ENCODE data around the gene ANKRD34A.
A peak's percentile ranks its signal among the peaks of the same experiment; 100 is the strongest.

Gene ANKRD34A

DNA sequence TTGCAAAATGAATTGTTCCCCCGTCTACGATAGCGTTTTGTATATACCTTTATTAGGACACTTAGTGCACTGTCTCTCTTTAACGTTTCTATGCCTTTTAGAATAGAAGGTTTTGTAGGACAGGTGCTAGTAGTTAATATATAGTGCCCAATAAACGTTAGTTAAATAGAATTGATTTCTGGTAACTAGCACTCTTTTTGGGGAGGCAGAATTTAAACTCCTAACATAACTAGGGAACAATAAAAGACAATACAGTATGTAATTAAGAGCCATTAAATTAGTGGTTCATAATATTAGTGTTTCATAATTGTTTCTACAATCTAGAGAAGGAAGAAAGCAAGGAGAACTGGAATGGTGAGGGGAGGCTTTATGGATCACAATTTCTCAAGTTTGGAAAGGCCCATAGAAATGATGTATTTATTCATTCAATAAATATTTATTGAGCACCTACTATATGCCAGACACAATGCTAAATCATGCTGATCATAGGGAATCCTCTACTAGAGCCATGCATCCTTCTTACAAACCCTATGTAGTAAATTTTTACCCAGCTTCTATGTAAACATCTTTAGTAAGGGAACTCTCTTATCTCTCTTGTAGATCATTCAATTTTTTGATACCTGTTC is 857 bp upstream of the ANKRD34A start:
- DNase-seq: no peak

- DNase-seq: peak; percentile 9
Observed at GRCh38 chr1:145963265-145964019, 933 bp downstream of the ANKRD34A start.

DNA sequence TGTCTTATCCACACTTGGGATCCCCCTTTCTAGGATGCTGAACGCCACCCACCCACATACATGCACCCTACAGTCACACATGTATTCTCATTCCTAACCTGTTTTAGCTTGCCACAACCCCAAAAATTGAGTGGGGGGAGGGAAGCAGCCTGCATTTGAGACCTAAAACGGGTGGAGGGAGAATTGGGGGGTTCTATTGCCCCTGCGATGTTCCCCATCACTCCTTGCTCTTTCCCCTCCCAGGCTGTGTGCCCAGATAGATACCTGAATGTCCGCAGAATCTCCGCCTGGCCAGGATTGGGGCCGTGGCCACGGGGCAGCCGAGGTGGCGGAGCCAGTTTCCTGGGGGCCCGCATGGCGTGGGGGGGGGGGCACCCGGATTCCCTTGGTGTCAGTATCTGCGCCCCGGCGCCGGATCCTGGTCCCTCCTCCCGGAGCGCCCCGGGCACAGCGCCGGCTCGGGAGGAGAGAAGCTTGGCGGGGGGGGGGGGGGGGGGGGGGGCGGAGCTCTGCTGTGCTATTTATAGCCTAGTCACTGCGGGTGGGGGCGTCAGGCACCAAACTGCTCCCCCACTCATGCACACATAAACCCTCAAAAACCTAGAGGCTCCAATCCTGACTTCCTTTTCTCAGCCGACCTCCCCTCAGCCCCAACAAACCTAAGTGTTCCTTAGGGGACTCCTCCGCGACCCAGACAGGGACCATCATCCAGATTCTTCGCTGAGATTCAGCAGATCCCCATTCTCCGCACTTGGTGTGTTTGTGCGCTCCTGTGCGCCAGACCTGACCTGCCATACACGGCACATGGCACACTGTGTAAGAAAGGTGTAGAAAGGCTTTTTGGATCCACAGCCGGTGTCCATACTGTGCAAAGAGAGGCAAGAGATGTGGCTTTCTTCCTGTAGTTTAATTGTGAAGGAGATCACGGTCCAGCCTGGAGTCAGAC is 1.9 kb downstream of the ANKRD34A start:
- DNase-seq: no peak

DNA sequence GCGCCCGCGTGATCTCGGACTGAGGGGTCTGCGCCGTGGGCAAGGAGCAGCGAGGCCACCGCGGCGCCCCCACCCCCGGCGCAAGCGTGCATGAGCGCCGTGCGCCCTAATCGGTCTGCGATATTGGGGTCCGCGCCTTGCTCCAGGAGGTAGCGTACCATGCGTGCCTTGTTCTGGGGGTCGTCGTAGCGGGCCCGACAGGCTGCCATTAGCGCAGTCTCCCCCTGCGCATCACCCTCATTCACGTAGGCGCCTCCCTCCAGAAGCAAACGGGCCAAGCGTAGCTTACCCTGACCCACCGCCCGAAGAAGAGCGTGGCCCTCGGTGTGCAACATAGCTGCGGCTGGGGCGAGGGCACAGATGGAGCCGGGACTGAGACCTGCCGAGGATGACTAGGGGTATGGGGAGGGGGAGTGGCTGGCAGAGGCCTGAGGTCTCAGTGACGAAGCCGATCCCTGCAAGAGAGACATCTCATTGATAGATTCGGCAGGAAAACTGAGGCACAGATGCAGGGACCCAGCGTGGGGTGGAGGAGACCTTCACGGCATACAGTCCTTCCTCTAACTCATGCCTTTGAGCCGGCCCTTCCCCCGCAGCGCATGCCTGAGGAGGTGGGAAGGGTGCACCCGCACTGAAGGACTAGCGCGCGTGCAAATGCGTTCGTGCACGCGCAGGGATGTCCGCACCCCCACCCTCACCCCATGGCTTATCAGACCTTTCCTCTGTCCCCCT is 2.8 kb downstream of the ANKRD34A start:
- DNase-seq: no peak

- no peak for DNase-seq
Observed at GRCh38 chr1:145961109-145961424, 3.3 kb downstream of the ANKRD34A start.

GRCh38 chr1:145960468-145961108 is 3.8 kb downstream of the ANKRD34A start:
- DNase-seq: no peak

GRCh38 chr1:145959957-145960467 is 4.4 kb downstream of the ANKRD34A start:
- no peak for DNase-seq

- no peak for DNase-seq
Observed at GRCh38 chr1:145959333-145959732, 5.0 kb downstream of the ANKRD34A start.

GRCh38 chr1:145958734-145959133 is 5.6 kb downstream of the ANKRD34A start:
- DNase-seq: no peak

GRCh38 chr1:145957443-145958319 is 6.7 kb downstream of the ANKRD34A start, which contains the start of gene LIX1L:
LIX1L (minus strand) TSS chr1:145958017; CDS start chr1:145957927, 90 bp downstream.
- peak; percentile 96 for DNase-seq

- DNase-seq: no peak
Observed at GRCh38 chr1:145956781-145957442, 7.5 kb downstream of the ANKRD34A start.

DNA sequence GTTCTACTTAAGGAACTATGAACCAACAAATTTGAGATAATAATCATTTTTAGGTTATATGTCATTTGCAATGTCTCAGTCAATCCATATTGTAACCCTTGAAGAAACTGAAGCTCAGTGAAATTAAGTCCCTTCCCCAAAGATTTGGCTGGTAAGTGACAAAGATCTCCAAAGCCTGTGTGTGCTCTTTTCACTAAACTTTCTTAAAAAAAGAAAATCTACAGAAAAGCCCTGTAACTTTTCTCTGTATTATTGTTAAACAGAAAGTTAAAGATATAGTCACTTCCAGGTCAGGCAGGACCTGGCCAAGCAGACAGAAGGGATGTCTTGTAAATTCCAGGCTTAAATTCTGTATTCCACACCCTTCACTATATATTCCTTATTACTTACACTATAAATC is 8.0 kb downstream of the ANKRD34A start:
- DNase-seq: no peak

DNA sequence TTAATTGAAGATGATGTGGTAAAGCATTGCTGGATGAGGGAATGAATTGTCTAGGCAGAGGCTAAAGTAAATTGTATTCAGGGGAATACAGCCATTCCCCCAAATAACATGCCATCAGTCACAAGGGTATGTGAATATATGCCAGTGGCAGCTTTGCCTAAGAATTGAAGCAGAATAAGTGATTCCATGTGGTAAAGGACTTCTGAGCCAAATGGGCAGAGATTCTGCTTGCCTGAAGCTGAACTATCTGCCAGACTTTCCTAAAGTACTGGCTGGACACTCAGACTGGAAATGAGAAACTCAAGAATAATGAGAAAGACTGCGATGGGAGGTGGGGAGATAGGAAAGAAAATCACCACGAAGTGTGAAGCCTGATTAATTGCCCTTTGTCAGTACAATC is 8.9 kb downstream of the ANKRD34A start:
- DNase-seq: no peak

DNA sequence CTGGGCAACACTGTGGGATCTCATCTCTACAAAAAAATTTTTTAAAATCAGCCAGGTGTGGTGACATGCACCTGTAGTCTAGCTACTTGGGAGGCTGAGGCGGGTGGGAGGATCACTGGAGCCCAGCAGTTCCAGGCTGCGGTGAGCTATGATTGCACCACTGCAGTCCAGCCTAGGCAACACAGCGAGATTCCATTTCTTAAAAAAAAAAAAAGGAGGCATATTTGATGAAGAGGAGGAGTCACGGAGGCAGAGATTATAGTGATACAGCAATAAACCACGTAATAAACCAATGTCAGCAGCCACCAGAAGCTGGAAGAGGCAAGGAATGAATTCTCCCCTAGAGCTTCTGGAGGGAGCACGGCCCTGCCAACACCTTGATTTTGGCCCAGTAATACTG is 10.5 kb downstream of the ANKRD34A start:
- DNase-seq: no peak

GRCh38 chr1:145952903-145953302 is 11.5 kb downstream of the ANKRD34A start:
- DNase-seq: no peak

DNA sequence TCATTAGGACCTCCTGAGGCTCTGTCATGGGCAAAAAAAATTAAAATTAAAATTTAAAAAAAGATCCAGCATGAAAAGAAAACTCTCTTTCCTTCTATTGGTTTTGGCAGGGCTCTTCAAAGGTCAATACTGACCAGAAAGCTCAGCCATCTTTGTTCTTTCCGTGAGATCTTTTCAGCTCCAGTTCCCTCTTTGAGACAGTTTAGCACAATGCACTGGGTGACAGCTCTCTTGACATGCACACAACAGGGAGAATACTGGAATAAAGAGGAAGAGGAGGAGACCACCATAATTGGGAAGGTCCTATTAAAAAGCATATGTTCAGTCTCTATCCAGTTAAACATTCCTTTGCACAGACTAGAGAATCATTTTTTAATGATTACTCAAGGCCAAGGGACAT is 12.8 kb downstream of the ANKRD34A start:
- no peak for DNase-seq

GRCh38 chr1:145949219-145949618 is 15.2 kb downstream of the ANKRD34A start:
- no peak for DNase-seq

DNA sequence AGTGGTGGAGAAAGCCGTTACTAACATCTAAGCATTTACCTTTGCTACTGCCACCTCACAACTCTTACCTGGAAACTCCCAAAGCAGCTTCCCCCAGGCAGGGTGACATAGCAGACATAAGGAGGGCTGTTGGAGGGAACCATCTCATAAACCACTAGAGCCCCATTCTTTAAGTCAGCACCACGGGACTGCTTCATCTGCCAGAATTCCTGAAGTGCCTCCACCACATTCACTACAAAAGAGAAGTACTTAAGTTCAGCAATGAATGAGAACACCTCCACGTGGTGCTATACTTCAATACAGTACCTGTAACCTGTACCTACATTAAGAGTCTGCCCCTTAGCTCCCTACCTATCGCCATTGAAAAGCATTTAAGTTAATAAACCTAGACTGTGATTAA is 16.8 kb downstream of the ANKRD34A start:
- DNase-seq: no peak

DNA sequence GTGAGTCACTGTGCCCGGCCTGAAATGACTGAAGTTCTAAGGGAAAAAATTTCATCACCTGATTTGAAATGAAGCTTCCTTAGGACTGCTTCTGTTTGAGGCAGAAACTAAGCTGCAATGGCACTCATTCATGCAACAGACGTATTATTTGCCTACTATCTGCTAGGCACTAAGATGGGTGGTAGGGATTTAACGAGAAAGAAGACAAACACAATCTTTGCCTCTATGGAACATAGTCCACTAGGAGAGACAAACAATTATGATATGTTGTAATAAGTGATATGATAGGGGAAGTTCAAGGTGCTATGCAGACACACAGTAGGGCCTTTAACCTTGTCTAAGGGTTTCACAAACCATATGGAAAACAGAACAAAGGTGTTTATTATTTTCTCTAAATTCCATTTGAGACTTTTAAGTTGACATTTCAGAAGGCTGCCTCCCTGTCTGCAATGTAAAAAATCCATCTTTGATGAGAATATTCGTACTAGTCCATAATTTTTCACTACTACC is 17.8 kb downstream of the ANKRD34A start:
- no peak for DNase-seq

DNA sequence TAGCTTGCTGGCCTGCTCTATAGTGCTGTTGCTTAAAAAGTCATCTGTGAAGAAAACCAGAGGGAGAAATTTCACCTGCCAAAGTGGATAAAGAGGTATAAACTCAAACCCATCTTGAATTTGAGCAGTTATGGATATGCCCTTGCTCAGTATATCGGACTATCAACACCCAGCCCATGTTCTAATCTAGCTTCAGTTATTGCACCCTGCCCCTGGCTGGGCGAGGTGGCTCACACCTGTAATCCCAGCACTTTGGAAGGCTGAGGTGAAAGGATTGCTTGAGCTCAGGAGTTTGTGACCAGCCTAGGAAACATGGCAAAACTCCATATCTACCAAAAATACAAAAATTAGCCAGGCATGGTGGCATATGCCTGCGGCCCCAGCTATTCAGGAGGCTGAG is 19.8 kb downstream of the ANKRD34A start:
- no peak for DNase-seq
